HG03442 (cell line): Measurements from ENCODE around the gene TMEM214.
"Not testable (repeated sequence)": the region's sequence is repeated elsewhere in the genome, so short reads cannot be mapped to it uniquely, and the experiment has no call there.

Experiments
- ATAC-seq: cut with Tn5 transposase; IDR thresholded peaks from one replicate; pipeline ENCODE4 v1.9.1; 2021; ENCODE audit warnings: mild to moderate bottlenecking, moderate library complexity; ENCODE audit not compliant: unreplicated experiment

Gene TMEM214

DNA sequence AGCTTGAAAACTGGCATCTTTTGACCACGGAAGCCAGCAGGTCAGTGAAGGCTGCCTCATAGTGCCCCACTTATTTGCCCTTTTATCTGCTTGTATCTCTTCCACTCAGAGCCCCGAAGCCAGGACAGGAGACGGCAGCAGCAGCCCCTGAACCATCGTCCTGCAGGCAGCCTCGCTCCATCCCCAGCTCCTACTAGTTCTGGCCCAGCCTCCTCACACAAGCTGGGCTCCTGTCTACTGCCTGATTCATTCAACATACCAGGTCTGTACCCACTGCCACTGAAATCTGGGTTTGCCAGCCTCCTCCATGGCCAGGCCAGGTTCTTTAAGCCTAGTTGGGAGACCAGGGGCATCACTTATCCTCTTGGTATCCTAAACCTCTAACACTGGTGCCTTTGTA lies 34.6 kb downstream of the TMEM214 start:
- ATAC-seq, result no peak

DNA sequence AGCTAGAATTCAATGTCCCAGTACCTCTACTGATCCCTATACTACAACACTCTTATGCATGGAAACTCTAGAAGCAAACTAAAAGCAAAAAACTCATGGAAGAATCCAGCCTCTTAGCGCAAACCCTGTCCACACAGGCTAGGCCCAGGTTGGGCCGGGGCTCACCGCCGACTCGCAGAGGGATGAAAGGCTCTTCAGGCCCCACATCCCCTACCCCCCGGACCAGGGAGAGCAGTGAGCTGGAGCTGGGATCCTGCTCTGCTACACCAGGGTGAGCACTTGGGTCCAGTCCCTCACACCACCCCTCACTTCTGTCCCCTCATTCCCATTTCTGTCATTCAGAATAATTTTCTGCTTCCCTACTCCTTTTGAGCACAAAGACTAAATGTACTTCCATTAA lies 36.7 kb downstream of the TMEM214 start:
- no peak for ATAC-seq

GRCh38 chr2:27069961-27070618 lies 37.3 kb downstream of the TMEM214 start:
- no peak for ATAC-seq

- ATAC-seq, result no peak
These were observed 38.0 kb downstream of the TMEM214 start for GRCh38 chr2:27070653-27071276.

DNA sequence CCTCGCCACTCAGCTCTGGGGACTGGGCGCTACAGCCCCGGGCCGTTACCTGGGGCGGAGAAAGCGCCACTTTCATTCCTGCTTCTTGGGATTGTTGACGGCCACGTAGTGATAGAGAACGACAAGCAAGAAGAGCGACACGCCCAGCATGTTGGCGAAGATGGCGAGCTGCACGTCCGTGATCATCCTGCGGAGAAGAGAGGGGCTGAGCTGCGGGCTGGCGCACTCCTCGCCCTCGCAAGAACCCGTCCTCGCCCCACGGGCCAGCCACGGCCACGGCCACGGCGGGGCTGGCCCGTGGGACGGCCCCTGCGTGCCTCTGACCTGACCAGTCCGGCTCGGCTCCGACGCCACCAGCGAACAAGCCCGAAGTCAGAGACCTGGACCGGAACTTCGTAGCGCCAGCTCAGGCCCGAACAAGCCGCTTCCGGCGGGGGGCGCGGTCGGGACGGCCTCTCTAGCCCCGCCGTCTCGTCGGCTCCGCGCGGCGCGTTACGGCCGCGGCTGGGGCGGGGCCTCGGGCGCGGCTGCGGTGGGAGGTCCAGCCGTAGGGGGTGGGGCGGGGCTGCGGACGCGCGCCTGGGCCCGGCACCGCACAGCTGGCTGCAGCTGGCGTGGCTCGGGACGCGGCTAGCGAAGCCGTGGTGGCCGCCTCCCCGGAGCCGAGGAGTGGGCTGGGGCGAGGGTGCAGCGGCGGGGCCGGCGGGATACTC lies 38.7 kb downstream of the TMEM214 start, which contains the start of gene OST4:
Gene OST4, minus strand, starts transcription at position 378 of the 713 bp plus-strand sequence.
- peak; percentile 83 for ATAC-seq

DNA sequence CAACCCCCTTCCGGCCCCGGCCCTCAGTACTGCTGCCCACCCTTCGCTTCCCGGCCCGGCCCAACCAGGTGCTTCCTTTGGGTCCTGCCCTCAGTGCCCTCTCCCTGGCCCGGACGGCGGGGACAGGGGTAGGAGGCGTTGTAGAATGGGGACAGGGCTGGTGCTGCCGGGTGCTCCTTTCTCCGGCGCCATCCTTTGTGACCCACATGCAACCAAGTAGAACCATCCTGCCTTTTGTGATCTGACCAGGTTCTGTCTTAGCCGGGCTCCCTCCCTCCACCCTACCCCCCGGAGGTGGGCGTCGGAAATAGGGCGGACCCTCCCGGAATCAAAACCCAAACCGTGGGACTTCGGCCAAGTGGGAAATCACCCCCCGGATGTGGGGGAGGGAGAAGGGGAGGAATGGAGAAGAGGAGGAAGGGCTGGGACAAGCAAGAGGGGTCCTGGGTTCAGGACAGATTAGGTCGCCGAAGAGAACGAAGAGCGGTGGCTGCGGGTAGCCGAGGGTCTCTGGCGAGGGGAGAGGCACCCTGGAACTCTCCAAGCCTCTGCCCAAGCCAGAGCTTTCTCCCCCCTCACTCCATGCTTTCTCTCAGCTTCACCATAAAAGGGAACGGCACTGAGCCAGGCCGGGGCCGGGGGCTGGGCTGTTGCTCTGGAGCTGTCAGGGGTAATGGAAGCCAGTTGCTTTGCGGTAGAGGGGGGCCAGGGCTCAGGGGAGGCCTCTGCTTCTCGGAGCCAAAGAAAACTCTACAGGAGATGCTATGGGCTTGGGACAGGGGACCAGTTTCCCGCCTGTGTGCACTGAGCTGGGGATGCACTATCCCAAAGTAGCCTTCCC lies 39.4 kb downstream of the TMEM214 start:
- ATAC-seq, result no peak

GRCh38 chr2:27072920-27073319 lies 40.2 kb downstream of the TMEM214 start:
- no peak for ATAC-seq

- no peak for ATAC-seq
These were observed 41.0 kb downstream of the TMEM214 start for GRCh38 chr2:27073782-27074181.

DNA sequence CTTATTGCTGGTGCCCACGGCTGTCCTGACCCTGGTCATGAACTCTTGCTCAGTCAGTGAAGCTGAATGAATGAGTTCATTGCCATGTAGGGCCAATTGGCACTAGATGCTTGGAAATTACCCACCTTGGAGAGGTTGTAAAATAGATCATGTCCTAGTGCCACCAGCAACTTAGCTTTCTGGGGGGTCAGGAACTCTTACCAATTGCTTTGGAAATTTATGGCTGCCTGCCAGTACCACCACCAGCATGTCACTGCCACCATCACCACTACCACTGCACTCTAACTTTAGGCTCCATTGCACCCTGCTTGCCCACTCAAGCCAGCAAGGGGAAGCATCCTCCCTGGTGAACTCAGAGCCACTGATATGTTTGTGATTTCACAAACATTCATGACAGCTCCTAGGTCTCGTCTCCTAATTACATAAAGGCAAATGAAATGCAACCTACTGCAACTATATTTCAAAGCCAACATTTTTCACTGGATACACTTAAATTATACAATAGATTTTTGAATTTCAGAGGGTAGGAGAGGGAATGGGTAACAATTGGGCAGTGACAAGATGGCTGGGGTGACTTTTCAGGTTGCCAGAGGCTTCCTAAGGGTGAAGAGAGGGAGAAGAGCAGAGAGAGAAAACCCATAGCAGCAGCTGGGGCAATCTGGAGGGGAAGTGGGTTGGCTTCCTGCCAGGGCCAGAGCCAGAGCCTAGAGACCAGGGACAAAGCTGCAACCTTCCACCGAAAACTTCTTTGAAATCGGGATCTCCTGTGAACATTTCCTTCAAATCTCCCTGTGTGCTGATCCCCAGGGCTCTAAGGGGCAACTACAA lies 42.2 kb downstream of the TMEM214 start:
- ATAC-seq, result no peak

GRCh38 chr2:27075566-27075871 lies 42.8 kb downstream of the TMEM214 start:
- ATAC-seq, result not testable (repeated sequence)

DNA sequence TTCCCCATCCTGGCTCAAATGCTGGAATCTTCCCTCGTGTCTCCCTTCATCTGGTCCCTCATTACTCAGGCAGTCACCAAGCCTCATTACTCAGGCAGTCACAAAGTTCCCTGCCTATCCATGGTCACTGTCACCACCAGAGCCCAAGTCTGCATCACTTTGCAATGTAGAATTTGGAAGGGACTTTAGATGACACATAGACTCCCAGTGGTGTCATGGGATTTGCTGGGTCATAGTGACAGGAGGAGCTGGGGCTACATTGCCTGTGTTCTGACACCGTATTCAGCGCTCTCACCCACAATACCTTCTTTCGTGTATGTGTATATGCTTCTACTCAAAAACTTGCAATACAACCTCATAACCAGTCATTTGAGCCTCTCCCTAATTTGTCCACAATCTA lies 43.6 kb downstream of the TMEM214 start:
- no peak for ATAC-seq

DNA sequence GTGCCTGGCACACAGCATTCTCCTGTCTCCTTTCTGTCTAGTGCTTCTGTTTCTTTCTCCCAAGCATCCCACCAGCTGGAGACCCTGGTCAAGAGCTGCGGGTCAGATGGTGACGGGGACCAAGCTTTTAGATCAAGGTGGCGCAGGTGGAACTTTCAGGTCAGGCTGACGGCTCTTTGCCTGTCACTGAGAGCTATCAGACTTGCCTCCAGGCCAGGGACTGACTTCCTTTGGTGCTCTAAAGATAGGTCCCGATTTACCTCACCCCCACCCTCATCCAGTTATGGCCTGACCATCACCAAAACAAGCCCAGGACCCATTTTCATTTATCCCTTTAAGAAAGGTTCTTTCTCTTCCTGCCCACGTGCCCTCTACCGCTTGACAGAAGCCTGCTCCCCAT lies 44.5 kb downstream of the TMEM214 start:
- ATAC-seq, result no peak

DNA sequence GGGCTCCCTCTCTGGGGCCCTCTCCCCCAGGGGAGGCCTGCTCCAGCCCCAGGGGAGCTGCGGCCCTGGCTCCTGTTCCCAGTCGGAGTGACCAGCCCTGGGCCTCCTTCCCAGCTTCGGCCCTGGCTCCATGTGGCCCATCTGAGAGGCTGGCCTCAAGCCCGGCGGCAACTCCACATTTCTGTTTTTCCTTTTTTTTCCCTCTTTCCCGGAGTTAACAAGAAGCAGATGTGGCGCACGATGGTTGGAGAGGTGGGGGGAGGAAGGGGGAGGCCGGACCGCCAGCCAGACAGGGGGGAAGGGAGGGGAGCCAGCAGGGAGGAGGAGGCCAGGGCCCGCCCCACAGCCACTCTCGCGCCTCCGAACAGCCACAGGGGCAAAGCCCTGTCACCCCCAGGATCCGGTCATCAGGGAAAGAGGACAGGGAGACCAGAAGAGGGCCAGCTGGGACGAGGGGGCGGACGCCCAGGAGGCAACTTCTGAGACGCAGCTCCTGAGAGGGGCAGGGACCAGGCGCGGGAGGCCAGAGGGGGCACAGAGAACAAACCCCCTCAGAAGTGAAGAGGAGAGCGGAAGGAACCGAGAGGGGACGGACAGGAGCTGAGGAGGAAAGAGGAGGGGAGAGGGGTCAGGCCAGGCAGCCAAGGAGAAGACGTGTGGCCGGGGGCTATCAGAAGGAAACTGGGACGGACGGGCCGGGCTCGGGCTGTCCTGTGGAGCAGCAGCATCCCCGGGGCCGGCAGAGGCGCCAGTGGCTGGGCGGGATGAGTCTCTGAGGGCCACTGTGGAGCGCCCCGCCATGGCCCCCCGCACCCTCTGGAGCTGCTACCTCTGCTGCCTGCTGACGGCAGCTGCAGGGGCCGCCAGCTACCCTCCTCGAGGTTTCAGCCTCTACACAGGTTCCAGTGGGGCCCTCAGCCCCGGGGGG lies 45.8 kb downstream of the TMEM214 start, which contains the start of gene EMILIN1:
Gene EMILIN1, plus strand, starts transcription at position 349 of the 928 bp plus-strand sequence. Its CDS starts 451 bp downstream, at position 800.
- ATAC-seq, result no peak

GRCh38 chr2:27079233-27080139 lies 46.7 kb downstream of the TMEM214 start:
- no peak for ATAC-seq

GRCh38 chr2:27080140-27080469 lies 47.3 kb downstream of the TMEM214 start:
- no peak for ATAC-seq

GRCh38 chr2:27080603-27080936 lies 47.8 kb downstream of the TMEM214 start:
- no peak for ATAC-seq

GRCh38 chr2:27081984-27082772 lies 49.4 kb downstream of the TMEM214 start:
- ATAC-seq, result no peak
